AG09309 (cell line): Measurements from ENCODE around the gene CBL.

Experiments used
- DNase-seq: peaks from one replicate; pipeline ENCODE4 v3.0.0-alpha.2; 2010; ENCODE audit warnings: low read depth
- H3K4me3 ChIP-seq: 2 replicates; pipeline ENCODE4 v1.5.1; 2011; ENCODE audit warnings: mild to moderate bottlenecking, low read depth, low read length, moderate library complexity; ENCODE audit not compliant: control insufficient read depth
- TF ChIP-seq, protein P1 (sequence below): IDR thresholded peaks from 2 replicates; pipeline ENCODE4 v1.5.1; 2011; ENCODE audit warnings: mild to moderate bottlenecking, low read depth, low read length, inconsistent platforms; ENCODE audit not compliant: insufficient read depth, control insufficient read depth; ENCODE audit errors: missing control alignments

CBL gene

DNA sequence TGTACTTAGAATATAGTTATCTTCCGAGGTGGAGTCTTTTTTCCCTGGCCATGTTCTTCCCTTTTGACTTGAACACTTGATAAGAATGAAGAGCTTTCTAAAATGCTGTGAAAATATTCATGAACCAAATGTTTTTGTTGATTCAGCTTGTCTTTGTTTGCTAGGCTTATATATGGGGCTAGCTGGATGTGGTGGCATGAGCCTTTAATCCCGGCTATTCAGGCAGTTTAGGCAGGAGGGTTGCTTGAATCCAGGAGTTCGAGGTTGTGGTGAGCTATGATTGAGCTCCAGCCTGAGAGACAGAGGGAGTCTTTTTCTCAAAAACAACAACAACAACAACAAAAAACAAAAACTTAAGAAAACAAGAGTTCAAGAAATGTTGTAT is 23.1 kb downstream of the CBL start:
- no peak for DNase-seq
- TF ChIP-seq, protein P1, sequence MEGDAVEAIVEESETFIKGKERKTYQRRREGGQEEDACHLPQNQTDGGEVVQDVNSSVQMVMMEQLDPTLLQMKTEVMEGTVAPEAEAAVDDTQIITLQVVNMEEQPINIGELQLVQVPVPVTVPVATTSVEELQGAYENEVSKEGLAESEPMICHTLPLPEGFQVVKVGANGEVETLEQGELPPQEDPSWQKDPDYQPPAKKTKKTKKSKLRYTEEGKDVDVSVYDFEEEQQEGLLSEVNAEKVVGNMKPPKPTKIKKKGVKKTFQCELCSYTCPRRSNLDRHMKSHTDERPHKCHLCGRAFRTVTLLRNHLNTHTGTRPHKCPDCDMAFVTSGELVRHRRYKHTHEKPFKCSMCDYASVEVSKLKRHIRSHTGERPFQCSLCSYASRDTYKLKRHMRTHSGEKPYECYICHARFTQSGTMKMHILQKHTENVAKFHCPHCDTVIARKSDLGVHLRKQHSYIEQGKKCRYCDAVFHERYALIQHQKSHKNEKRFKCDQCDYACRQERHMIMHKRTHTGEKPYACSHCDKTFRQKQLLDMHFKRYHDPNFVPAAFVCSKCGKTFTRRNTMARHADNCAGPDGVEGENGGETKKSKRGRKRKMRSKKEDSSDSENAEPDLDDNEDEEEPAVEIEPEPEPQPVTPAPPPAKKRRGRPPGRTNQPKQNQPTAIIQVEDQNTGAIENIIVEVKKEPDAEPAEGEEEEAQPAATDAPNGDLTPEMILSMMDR, result no peak

DNA sequence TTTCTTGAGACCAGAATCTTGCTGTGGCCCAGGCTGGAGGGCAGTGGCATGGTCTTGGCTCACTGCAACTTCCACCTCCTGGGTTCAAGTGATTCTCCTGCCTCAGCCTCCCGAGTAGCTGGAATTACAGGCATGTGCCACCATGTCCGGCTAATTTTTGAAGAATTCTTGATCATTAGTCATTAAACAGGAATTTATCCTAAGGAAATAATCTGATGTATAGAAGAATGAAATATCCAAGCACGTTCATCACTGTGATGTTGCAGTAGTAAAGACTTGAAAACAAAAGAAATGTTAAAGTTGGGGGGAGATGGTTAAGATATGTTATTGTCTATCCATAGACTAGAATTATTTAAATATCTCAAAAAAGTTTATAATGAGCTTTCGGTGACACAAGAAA is 23.6 kb downstream of the CBL start:
- H3K4me3 ChIP-seq, result no peak overlapping the region
- DNase-seq, result no peak
- TF ChIP-seq, protein P1, result no peak

More for the DNA sequence above, 23.1 kb downstream of the CBL start:
- no peak overlapping the region for H3K4me3 ChIP-seq

DNA sequence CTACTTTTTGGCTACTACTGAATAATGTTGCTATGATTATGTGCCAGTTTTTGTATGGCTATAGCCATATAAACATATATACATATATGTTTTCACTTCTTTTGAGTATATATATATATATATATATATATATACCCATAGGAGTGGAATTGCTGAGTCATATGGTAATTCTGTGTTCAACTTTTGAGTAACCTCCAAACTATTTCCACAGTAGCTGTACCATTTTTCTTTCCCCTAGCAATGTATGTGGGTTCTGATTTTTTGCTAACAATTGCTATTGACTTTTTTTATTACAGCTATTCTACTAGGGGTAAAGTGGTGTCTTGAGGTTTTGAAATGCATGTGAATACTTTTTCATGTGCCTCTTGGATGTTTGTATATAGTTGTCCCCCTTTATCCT is 30.4 kb downstream of the CBL start:
- TF ChIP-seq, protein P1, result no peak
- no peak for DNase-seq
- H3K4me3 ChIP-seq, result no peak overlapping the region

DNA sequence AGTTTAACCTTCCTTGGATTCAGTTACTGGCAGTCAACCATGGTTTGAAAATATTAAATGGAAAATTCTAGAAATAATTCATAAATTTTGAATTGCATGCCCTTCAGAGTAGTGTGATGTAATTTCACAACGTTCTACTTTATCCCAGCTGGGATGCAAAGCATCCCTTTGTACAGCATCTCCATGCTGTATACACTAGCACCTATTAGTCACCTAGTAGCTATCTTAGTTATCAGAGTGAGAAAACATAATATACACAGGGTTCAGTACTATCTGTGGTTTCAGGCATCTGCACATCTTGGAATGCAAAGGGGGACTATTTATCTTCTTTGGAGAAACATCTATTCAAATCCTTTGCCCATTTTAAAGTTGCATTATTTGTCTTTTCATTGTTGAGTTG is 30.8 kb downstream of the CBL start:
- H3K4me3 ChIP-seq, result no peak overlapping the region
- no peak for DNase-seq
- TF ChIP-seq, protein P1, result no peak

DNA sequence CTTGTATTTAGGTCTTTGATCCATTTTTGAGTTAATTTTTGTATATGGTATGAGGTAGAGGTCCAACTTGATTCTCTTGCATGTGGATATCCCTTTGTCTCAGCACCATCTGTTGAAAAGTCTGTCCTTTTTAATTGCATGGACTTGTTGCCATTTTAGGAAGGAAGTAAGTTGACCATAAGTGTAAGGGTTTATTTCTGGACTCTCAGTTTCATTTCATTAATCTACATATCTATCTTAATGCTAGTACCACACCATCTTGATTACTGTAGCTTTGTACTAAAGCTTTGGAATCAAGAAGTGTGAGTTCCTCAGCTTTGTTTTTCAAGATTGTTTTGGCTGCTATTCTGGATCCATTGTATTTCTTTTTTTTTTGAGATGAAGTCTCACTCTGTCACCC is 31.4 kb downstream of the CBL start:
- no peak for DNase-seq
- TF ChIP-seq, protein P1, result no peak
- no peak overlapping the region for H3K4me3 ChIP-seq

DNA sequence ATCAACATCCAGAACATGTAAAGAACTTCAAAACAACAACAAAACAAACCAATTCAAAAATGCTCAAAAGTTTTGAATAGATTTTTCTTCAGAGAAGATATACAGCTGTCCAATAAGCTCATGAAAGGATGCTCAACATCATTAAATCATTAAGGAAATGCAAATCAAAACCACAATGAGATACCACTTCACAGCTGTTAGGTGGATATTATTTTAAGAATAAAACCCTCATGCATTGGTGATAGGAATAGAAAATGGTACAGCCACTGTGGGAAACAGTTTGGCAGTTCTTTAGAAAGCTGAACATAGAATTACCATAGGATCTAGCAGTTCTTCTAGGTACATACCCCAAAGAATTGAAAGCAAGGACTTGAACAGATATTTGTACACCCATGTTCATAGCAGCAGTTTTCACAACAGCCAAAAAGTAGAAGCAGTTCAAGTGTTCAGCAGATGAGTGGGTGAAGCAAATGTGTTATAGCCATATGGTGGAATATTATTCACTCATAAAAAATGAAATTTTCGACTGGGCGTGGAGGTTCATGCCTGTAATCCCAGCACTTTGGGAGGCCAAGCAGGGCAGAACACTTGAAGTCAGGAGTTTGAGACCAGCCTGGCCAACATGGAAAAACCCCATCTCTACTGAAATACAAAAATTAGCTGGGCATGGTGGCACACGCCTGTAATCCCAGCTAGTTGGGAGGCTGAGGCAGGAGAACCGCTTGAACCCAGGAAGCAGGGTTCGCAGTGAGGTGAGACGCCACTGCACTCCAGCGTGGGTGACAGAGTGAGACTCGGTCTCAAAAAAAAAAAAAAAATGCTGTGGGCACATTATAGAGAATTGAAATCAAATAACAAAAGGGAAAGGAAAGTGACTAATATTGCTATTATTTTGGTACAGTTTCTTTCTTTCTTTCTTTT is 42.9 kb downstream of the CBL start:
- DNase-seq, result no peak
- H3K4me3 ChIP-seq, result no peak overlapping the region
- TF ChIP-seq, protein P1, result no peak

DNA sequence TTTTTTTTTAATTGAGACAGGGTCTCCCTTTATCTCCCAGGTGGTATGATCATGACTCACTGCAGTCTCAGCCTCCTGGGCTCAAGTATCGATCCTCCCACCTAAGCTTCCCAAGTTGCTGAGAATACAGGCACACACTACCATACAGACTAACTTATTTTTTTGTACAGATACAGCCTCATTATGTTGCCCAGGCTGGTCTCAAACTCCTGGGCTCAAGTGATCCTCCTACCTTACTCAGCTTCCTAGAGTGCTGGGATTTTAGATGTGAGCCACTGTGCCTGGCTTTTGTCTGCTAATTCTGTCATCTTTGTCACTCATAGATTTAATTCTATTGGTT is 43.5 kb downstream of the CBL start:
- TF ChIP-seq, protein P1, result no peak
- DNase-seq, result no peak
- H3K4me3 ChIP-seq, result no peak overlapping the region
